GM12892 (cell line): ENCODE measurements around the gene POMP.

Experiments used
- DNase-seq: peaks from one replicate; pipeline ENCODE4 v3.0.0; 2011; ENCODE audit not compliant: insufficient read length
- FAIRE-seq: peaks from 2 replicates; lab custom pipeline; 2011; peaks lifted over from hg19 to GRCh38; lab: Jason Lieb, UNC
- POLR2A ChIP-seq: IDR thresholded peaks from 2 replicates; pipeline ENCODE4 v1.6.1; 2011; ENCODE audit warnings: low read depth, low read length, control low read depth
- POLR2AphosphoS5 ChIP-seq: IDR thresholded peaks from 2 replicates; pipeline ENCODE4 v1.6.1; 2011; ENCODE audit warnings: low read depth, low read length, control low read depth
- TAF1 ChIP-seq: IDR thresholded peaks from 2 replicates; pipeline ENCODE4 v1.6.1; 2011; ENCODE audit warnings: low read depth, mild to moderate bottlenecking, control low read depth, low read length, borderline replicate concordance

The POMP gene

GRCh38 chr13:28622286-28622685, 36.6 kb upstream of the POMP start:
- no peak for FAIRE-seq
- TF ChIP-seq TAF1, result no peak
- DNase-seq, result no peak

DNA sequence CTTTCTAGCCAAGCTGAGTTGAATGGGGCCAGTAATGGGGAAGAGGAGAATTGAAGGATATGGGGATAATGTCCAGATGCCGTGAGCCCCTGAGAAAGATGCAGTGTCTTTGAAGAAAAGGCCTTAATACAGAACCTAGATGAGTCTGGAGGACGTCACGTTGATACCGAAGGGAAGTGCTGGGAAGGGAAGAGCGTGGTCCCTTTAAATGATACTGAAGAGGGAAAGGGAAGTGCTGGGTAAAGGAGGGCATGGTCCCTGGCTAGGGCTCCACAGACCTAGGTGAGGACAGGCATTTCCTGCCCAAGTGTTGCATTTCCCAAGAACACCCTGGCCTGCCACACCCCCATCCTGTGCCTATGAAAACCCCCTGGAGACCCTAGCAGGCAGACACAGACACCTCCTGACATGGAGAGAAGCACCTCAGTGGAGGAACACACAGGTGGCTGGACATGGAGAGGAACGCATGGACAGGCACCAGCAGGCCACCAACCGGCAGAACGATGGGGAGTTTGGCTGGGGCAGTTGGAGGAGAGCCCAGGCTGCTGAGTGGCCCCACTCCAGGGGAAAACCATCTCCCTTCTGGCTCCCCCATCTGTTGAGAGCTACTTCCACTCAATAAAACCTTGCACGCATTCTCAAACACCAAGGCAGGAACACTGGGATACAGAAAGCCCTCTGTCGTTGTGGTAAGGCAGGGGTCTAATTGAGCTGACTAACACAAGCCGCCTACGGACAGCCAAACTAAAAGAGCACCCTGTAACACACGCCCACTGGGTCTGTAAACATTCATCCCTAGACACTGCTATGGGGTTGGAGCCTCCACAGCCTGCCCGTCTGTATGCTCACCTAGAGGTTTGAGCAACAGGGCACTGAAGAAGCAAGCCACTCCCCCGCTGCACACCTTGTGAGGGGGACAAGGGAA, 34.9 kb upstream of the POMP start:
- no peak for DNase-seq
- no peak for FAIRE-seq
- TF ChIP-seq TAF1 (no peak), POLR2A (no peak), POLR2AphosphoS5 (no peak)

- DNase-seq (no peak), FAIRE-seq (no peak)
- no peak for TF ChIP-seq POLR2A
- no peak for TF ChIP-seq POLR2AphosphoS5
- TF ChIP-seq TAF1, result no peak
Measured at GRCh38 chr13:28624707-28625432, 34.1 kb upstream of the POMP start.

DNA sequence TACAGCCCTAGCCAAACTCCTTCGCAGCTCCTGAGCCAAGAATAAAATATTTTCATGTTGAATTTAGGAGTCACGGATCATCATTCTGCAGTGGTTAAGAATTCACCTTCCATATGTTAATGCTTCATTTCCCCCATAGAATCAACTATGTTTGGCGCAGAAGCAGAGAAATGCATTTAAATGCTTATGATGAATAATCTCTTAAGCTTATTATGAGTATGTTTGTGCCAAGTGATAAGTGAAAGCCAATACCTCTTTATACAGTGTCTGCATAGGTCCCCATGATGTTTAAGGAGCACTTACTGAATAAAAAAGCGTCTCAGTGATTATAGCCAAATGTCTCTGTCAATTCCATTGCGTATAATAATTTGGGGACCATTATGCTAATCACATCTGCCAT, 32.7 kb upstream of the POMP start:
- no peak for FAIRE-seq
- TF ChIP-seq POLR2A (no peak), TAF1 (no peak), POLR2AphosphoS5 (no peak)
- no peak for DNase-seq

DNA sequence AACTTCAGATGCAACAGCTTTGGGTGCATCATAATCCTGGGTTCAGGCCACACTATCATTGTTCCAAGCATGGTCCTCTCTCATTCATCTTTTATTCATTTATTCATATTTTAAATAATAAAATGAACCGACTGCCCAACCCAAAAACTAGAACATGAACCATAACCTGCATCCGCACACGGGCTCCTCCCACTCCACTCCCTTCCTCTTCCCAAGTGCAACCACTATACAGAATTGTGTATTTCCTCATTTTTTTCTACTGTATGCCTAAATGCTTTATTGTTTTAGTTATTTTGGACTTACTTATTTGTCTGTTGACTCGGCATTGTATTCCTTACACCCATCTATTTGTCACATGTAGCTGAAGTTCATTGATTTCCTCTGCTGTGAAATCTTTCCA, 30.7 kb upstream of the POMP start:
- DNase-seq, result no peak
- TF ChIP-seq POLR2AphosphoS5, result no peak
- no peak for TF ChIP-seq POLR2A
- no peak for TF ChIP-seq TAF1
- no peak for FAIRE-seq

DNA sequence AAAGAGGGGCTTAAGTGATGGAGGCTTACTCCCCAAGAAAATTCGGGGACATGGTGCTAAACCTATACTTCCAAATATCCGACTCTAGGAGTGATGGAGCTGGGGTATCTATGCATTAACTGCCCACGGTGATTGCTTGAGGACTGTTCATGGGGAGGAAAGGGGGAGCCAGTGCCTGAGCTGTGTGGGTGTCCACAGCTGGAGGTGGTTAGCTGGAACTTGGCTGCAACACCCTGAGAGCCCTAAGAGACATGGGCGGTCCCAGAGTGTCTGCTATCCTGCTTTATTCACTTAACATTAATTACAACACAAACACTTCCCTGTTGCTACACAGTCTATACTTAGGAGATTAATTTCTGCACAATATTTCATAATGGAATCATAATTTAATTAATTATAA, 28.1 kb upstream of the POMP start:
- FAIRE-seq, result no peak
- no peak for DNase-seq
- TF ChIP-seq POLR2AphosphoS5 (no peak), POLR2A (no peak), TAF1 (no peak)

GRCh38 chr13:28631801-28632200, 27.1 kb upstream of the POMP start:
- TF ChIP-seq POLR2AphosphoS5, result no peak
- TF ChIP-seq TAF1, result no peak
- TF ChIP-seq POLR2A, result no peak
- no peak for DNase-seq
- FAIRE-seq, result no peak

GRCh38 chr13:28636069-28636468, 22.9 kb upstream of the POMP start:
- DNase-seq (no peak), FAIRE-seq (no peak)
- TF ChIP-seq POLR2AphosphoS5, result no peak
- no peak for TF ChIP-seq POLR2A
- no peak for TF ChIP-seq TAF1

- peak; percentile 91 for FAIRE-seq
- DNase-seq, result no peak
- TF ChIP-seq POLR2AphosphoS5, result no peak
- no peak for TF ChIP-seq POLR2A
- TF ChIP-seq TAF1, result no peak
Measured at GRCh38 chr13:28636677-28637317, 22.1 kb upstream of the POMP start.

DNA sequence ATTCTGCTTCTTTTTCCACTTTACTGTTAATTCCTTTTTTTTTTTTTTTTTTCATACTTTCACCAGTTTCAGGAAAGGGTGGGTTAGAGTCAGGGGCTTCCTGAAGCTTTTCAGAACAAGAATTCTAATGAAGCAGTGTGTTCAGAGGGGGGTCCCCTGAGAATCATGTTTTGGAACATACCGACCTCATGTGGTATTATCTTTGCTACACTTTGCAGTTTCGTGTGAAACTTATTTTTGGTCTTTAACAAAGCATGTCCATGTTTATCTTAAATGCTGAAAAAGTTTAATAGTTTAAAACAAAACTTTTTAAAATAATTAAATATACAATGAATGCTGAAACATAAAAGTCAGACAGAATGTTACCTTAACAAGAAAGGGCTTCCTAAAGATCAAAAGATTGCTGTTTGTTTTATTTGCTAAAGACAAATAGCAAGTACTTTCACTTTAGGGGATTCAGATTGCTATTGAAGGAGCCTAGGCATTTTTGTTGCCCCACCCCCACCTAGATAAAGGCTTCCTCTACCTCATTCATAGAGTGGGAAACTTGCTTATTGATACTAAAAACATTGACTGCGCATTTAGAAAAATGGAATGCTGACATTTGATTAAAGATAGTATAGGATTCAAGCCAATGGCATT, 21.1 kb upstream of the POMP start:
- FAIRE-seq (no peak), DNase-seq (no peak)
- TF ChIP-seq TAF1, result no peak
- no peak for TF ChIP-seq POLR2A
- TF ChIP-seq POLR2AphosphoS5, result no peak

DNA sequence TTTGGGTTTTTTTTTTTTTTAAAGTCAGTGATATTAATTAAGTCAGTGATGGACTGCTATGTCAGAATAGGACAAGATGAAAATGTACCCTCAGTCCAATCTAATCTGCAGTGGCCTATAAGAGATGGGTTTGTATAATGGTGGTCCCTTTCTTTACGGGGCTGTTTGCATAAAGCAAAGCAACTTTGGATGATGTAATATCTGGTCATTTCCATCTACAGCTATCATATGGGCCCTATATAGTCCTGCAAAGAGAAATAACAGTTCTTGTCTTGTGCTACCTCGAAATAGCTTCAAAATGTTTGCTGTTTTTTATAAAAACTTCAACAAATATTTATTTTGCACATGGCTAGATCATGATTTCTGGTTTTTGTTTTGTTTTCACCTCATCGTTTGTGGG, 20.2 kb upstream of the POMP start:
- FAIRE-seq (no peak), DNase-seq (no peak)
- TF ChIP-seq POLR2AphosphoS5 (no peak), TAF1 (no peak), POLR2A (no peak)
